Cardiac atrium fibroblast (primary cell): ENCODE results near the gene STRA8. TPM values are rescaled to one million over a fixed set of nuclear protein-coding genes. Genes with fewer than 3 reads are reported as not detected.

ENCODE experiments used
- total RNA-seq: library from RNA; depleted of rRNA; stranded (reverse); fragments of >200 nt; gene quantifications from 2 replicates; pipeline ENCODE4 v1.2.3, GENCODE V29; 2015

Gene STRA8, protein sequence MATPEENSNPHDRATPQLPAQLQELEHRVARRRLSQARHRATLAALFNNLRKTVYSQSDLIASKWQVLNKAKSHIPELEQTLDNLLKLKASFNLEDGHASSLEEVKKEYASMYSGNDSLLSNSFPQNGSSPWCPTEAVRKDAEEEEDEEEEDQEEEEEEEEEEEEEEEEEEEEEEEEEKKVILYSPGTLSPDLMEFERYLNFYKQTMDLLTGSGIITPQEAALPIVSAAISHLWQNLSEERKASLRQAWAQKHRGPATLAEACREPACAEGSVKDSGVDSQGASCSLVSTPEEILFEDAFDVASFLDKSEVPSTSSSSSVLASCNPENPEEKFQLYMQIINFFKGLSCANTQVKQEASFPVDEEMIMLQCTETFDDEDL
- not detected in 2 replicates for total RNA-seq

DNA sequence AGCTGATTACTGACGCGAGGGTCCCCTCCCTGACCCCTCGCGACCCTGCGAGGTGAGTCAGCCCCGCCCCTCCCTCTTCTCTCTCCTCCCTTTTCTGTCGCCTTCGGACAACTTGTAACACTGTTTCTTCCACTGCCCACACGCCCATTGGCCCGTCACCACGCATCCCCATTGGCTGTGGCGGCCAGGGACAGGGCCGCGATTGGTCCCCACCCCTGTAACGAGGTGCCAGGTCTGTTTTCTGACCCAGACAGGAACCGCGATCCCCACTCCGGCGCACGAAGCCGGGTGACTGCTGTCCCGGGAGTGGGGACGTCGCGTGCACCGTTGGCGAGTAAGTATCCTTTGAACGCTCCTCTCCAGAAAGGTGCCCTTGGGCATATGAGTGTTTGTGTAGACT lies at the start of gene STRA8:
Gene STRA8 (plus strand): TSS at position 269 of the 400 bp plus-strand sequence. CDS start 6,687 bp downstream, outside the sequence.

DNA sequence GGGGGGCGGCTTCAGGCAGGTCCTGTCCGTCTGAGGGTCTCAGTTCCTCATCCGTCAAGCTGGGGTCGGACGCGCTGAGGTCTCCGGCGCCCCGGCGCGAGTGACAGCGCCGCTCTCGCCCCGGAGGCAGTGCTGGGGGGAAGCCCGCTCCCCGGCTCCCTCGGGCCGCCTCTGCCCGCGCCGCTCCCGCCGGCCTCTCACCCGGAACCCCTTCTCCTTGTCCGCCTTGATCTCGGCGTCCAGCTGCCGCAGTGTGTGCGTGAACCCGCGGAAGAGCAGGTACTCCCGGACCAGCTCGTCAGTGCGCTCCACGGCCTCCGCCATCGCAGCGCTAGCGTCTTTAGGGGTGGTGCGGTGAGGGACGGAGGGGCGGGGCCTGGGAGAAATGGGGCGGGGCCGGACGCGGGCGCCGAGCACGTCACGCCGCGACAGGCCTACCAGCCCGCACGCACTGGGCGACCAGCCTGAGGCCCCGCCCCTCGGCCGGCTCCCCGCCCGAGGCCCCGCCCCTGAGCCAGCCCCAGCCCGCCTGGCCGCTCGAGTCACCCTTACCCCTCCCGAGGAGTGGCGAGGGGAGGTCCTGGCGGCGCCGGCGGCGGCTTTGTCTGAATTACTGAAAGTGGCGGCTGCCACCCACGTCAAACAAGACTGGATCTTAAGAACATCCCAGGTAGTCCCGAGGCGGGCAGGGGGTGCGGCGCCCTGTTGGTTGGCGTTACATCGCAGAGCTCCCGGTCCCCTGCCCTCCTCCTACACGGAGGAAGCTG lies 22.3 kb upstream of the STRA8 start, which contains the start of gene WDR91:
Gene WDR91 (minus strand): TSS at position 348 of the 767 bp plus-strand sequence. CDS start 24 bp downstream, at position 324.

Other genes with a start within 250 kb of the STRA8 start
- gene AGBL3, start 247.3 kb upstream of the STRA8 start, total RNA-seq: under 0.01 TPM in 2 replicates
- gene TMEM140, start 85.8 kb upstream of the STRA8 start, total RNA-seq: 1.6 and 8.1 TPM in 2 replicates
- gene CYREN, start 63.1 kb upstream of the STRA8 start, total RNA-seq: 30.7 and 32.7 TPM in 2 replicates
- 4.4 and 6.3 TPM in 2 replicates for gene WDR91, start 22.3 kb upstream of the STRA8 start, total RNA-seq